Astrocyte (in vitro differentiated cells and primary cell): ENCODE measurements around the gene PSEN2.

ENCODE experiments used
- CTCF ChIP-seq: IDR thresholded peaks from 2 replicates; pipeline ENCODE4 v1.5.1; 2011; ENCODE audit warnings: low read depth, mild to moderate bottlenecking, inconsistent platforms, low read length, moderate library complexity; ENCODE audit not compliant: insufficient read depth
- EZH2 ChIP-seq: IDR thresholded peaks from 2 replicates; pipeline ENCODE4 v1.6.1; 2012; ENCODE audit warnings: mild to moderate bottlenecking, low read length, inconsistent platforms; ENCODE audit not compliant: insufficient read depth

- no peak for TF ChIP-seq CTCF
- TF ChIP-seq EZH2 = no peak
Measured at GRCh38 chr1:226892524-226892875, 22.1 kb downstream of the PSEN2 start.
